ENCODE data around the gene BCAS3.

DNA sequence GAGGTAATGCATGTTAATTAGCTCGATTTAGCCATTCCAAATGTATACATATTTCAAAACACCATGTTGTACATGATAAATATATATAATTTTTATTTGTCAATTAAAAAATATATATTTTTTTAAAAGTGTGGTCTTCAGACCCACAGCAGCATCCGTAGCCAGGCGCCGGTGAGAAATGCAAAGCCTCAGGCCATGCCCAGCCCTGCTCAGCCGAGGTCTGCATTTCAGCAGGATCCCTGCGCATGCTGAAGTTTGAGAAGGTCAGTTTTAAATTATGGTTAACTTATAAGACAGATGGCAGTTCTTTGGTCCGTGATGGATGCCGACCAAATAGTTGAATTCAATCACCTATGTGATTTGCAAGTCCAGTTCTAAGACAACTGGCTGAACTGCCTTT lies 694.0 kb downstream of the BCAS3 start:
- TF ChIP-seq POLR2A (IDR thresholded peaks at IDR 0.05), result no peak
- TF ChIP-seq, protein P1, sequence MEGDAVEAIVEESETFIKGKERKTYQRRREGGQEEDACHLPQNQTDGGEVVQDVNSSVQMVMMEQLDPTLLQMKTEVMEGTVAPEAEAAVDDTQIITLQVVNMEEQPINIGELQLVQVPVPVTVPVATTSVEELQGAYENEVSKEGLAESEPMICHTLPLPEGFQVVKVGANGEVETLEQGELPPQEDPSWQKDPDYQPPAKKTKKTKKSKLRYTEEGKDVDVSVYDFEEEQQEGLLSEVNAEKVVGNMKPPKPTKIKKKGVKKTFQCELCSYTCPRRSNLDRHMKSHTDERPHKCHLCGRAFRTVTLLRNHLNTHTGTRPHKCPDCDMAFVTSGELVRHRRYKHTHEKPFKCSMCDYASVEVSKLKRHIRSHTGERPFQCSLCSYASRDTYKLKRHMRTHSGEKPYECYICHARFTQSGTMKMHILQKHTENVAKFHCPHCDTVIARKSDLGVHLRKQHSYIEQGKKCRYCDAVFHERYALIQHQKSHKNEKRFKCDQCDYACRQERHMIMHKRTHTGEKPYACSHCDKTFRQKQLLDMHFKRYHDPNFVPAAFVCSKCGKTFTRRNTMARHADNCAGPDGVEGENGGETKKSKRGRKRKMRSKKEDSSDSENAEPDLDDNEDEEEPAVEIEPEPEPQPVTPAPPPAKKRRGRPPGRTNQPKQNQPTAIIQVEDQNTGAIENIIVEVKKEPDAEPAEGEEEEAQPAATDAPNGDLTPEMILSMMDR (IDR thresholded peaks at IDR 0.05 in 4 of 5, conservative IDR thresholded peaks at IDR 0.05 in 1 of 5), result no peak
